GM12878 (cell line): Measurements from ENCODE around the gene SMARCE1. TPM values are rescaled to one million over a fixed set of nuclear protein-coding genes. Genes with fewer than 3 reads are reported as not detected.
A peak's percentile ranks its signal among the peaks of the same experiment; 100 is the strongest.

Source experiments
- BHLHE40 ChIP-seq, 2 experiments: fragments of 450-650 bp in 1 of 2; IDR thresholded peaks; 2 replicates each; pipeline ENCODE4 v1.6.1; 2011 to 2017; ENCODE audit warnings: low read depth in 2 of 2, borderline replicate concordance in 1 of 2, improper control_type of control experiment in 1 of 2, low read length in 1 of 2, mild to moderate bottlenecking in 1 of 2
- CBX3 ChIP-seq: fragments of 200-600 bp; sonication (generic); IDR thresholded peaks from 2 replicates; pipeline ENCODE4 v1.6.1; 2016; ENCODE audit warnings: low read depth, borderline replicate concordance
- CBX5 ChIP-seq: sonication (generic); IDR thresholded peaks from 2 replicates; pipeline ENCODE4 v1.6.1; 2016; ENCODE audit warnings: low read depth, moderate library complexity, mild to moderate bottlenecking, inconsistent platforms
- CEBPB ChIP-seq, 2 experiments: fragments of 150-350 bp in 1 of 2; IDR thresholded peaks; 2 replicates each; pipeline ENCODE4 v1.6.1; 2012 to 2014; ENCODE audit warnings: low read depth in 2 of 2, low read length in 2 of 2, borderline replicate concordance in 1 of 2, inconsistent platforms in 1 of 2
- CTCF ChIP-seq, 3 experiments: IDR thresholded peaks in 2 of 3; conservative IDR thresholded peaks in 1 of 3; 2 replicates each; pipeline ENCODE4 v1.5.1; 2011; ENCODE audit warnings: low read depth in 3 of 3, low read length in 3 of 3, mild to moderate bottlenecking in 3 of 3, control low read depth in 2 of 3, moderate library complexity in 2 of 3, inconsistent platforms in 1 of 3, mixed read lengths in 1 of 3; ENCODE audit not compliant: control insufficient read depth in 2 of 3, insufficient read depth in 1 of 3; ENCODE audit errors: extremely low read depth in 1 of 3
- DPF2 ChIP-seq: fragments of 450-650 bp; IDR thresholded peaks from 2 replicates; pipeline ENCODE4 v1.6.1; 2017; ENCODE audit warnings: mild to moderate bottlenecking
- E4F1 ChIP-seq: fragments of 450-650 bp; IDR thresholded peaks from 2 replicates; pipeline ENCODE4 v1.6.1; 2018; ENCODE audit warnings: borderline replicate concordance, mild to moderate bottlenecking; ENCODE audit not compliant: partially characterized antibody
- FOS ChIP-seq: IDR thresholded peaks from 3 replicates; pipeline ENCODE4 v1.6.1; 2011; ENCODE audit warnings: borderline replicate concordance; ENCODE audit not compliant: insufficient read length; ENCODE audit errors: extremely low read depth
- IKZF2 ChIP-seq, 2 experiments: fragments of 450-650 bp; IDR thresholded peaks; 2 replicates each; pipeline ENCODE4 v1.6.1; 2017; ENCODE audit warnings: mild to moderate bottlenecking in 2 of 2, moderate library complexity in 2 of 2
- JUNB ChIP-seq: IDR thresholded peaks from 2 replicates; pipeline ENCODE4 v1.6.1; 2016; ENCODE audit warnings: antibody characterized with exemption, mild to moderate bottlenecking
- MAX ChIP-seq: IDR thresholded peaks from 2 replicates; pipeline ENCODE4 v1.6.1; 2012; ENCODE audit warnings: low read depth, low read length, improper control_type of control experiment
- NFIC ChIP-seq: IDR thresholded peaks from 2 replicates; pipeline ENCODE4 v1.6.1; 2012; ENCODE audit warnings: low read depth, mild to moderate bottlenecking, inconsistent platforms, low read length, moderate library complexity
- PAX5 ChIP-seq: IDR thresholded peaks from 2 replicates; pipeline ENCODE4 v1.6.1; 2011; ENCODE audit warnings: low read depth, low read length, borderline replicate concordance
- PML ChIP-seq: IDR thresholded peaks from 2 replicates; pipeline ENCODE4 v1.6.1; 2012; ENCODE audit warnings: low read length, inconsistent platforms
- RB1 ChIP-seq: fragments of 450-650 bp; formaldehyde crosslinking; IDR thresholded peaks from 2 replicates; pipeline ENCODE4 v1.6.1; 2017; ENCODE audit warnings: mild to moderate bottlenecking, borderline replicate concordance
- SKIL ChIP-seq: fragments of 450-650 bp; IDR thresholded peaks from 2 replicates; pipeline ENCODE4 v1.6.1; 2017; ENCODE audit warnings: mild to moderate bottlenecking, low read depth, inconsistent platforms; ENCODE audit not compliant: poor library complexity, severe bottlenecking
- SREBF1 ChIP-seq: IDR thresholded peaks from 2 replicates; pipeline ENCODE4 v1.6.1; 2012; ENCODE audit warnings: mild to moderate bottlenecking, low read length
- SRF ChIP-seq, 2 experiments: IDR thresholded peaks; 2 replicates each; pipeline ENCODE4 v1.6.1; 2011; ENCODE audit warnings: low read depth in 2 of 2, low read length in 2 of 2, mild to moderate bottlenecking in 1 of 2, moderate library complexity in 1 of 2
- ZNF217 ChIP-seq: fragments of 450-650 bp; IDR thresholded peaks from 2 replicates; pipeline ENCODE4 v1.6.1; 2017; ENCODE audit warnings: antibody characterized with exemption, mild to moderate bottlenecking
- polyA plus RNA-seq, 11 experiments: library from polyadenylated mRNA; depleted of rRNA in 4 of 11; unstranded in 6 of 11; stranded (reverse) in 5 of 11; fragments of >200 nt; fragmentation: Nextera tagmentation in 4 of 11; fragmentation: Illumina TruSeq in 1 of 11; extraction: Ambion mirVana in 4 of 11; extraction: Trizol in 1 of 11; gene quantifications; 1 replicate in 1 of 11; 2 replicates in 10 of 11; pipeline versions ENCODE4 v1.2.1 to v1.2.3, GENCODE V29; 2011 to 2016; ENCODE audit warnings: inconsistent platforms in 2 of 11, missing spikeins in 2 of 11, low read depth in 1 of 11
- total RNA-seq, 4 experiments: library from RNA; depleted of rRNA in 3 of 4; stranded (reverse); fragments of >200 nt in 3 of 4; fragmentation: Illumina TruSeq in 1 of 4; extraction: Trizol in 1 of 4; gene quantifications; 2 replicates each; pipeline versions ENCODE4 v1.2.1 to v1.2.3, GENCODE V29; 2013 to 2021

SMARCE1 gene
- total and polyA plus RNA-seq, 10 of the 15 experiments (the other 5 are each of a cell fraction or from before 2014, with no cell fraction given) = 87.9 to 191 (median 132) TPM

GRCh38 chr17:40615068-40615840, 32.4 kb downstream of the SMARCE1 start (continued):
- TF ChIP-seq MAX (peak; percentile 69; the same call in 1 of the 2 replicates), DPF2 (peak; percentile 79), IKZF2 (IDR thresholded peaks at IDR 0.05) (peak; percentile 97), SREBF1 (no peak), E4F1 (no peak), SKIL (peak; percentile 96), CBX5 (no peak; the same call in 1 of the 2 replicates), ZNF217 (peak; percentile 45), FOS (no peak), PAX5 (peak; percentile 71; the same call in 1 of the 2 replicates), CBX3 (no peak), SRF (IDR thresholded peaks at IDR 0.05; ENCODE audit: low read depth in 2 of 2, low read length in 2 of 2) (0 out of 4 replicates have a peak, but pooled peaks of 1 of the 2 experiments have one; percentile 1), JUNB (peak; percentile 62), CEBPB (IDR thresholded peaks at IDR 0.05; ENCODE audit: borderline replicate concordance in 1 of 2, low read depth in 2 of 2, low read length in 2 of 2) (no peak), PML (peak; percentile 78; the same call in 1 of the 2 replicates), RB1 (0 out of 2 replicates have a peak, but pooled peaks have one; percentile 17), CTCF (IDR thresholded peaks at IDR 0.05 in 2 of 3, conservative IDR thresholded peaks at IDR 0.05 in 1 of 3; ENCODE audit: control insufficient read depth in 2 of 3, extremely low read depth in 1 of 3, insufficient read depth in 1 of 3, low read depth in 3 of 3, low read length in 3 of 3) (peak; percentile 57 to 65 (median 60)), NFIC (peak; percentile 98), BHLHE40 (IDR thresholded peaks at IDR 0.05; ENCODE audit: borderline replicate concordance in 1 of 2, low read depth in 2 of 2, low read length in 1 of 2) (peak; percentile 81 to 85)
